ENCODE results near the gene DOCK2.
"Not testable (repeated sequence)": the region's sequence is repeated elsewhere in the genome, so short reads cannot be mapped to it uniquely, and the experiment has no call there.

Gene DOCK2

GRCh38 chr5:169827769-169828168 lies 190.7 kb downstream of the DOCK2 start:
- H3K4me3 ChIP-seq (replicated peaks in 1 of 2; ENCODE audit: low read depth in 2 of 2, low read length in 2 of 2): no peak overlapping the region
- no peak for TF ChIP-seq CTCF (IDR thresholded peaks at IDR 0.05; ENCODE audit: low read depth, low read length)
- DNase-seq (ENCODE audit: low read depth in 2 of 2): peak; percentile 20

- no peak for DNase-seq (ENCODE audit: low read depth in 2 of 2)
- TF ChIP-seq CTCF (IDR thresholded peaks at IDR 0.05; ENCODE audit: low read depth, low read length): no peak
- H3K4me3 ChIP-seq (replicated peaks in 1 of 2; ENCODE audit: low read depth in 2 of 2, low read length in 2 of 2): no peak overlapping the region
Observed at GRCh38 chr5:169828385-169828784, 191.3 kb downstream of the DOCK2 start.

GRCh38 chr5:169831331-169831730 lies 194.3 kb downstream of the DOCK2 start:
- no peak overlapping the region for H3K4me3 ChIP-seq (replicated peaks in 1 of 2; ENCODE audit: low read depth in 2 of 2, low read length in 2 of 2)

GRCh38 chr5:169832304-169832703 lies 195.2 kb downstream of the DOCK2 start:
- DNase-seq (ENCODE audit: low read depth in 2 of 2): no peak
- H3K4me3 ChIP-seq (replicated peaks in 1 of 2; ENCODE audit: low read depth in 2 of 2, low read length in 2 of 2): no peak overlapping the region
- no peak for TF ChIP-seq CTCF (IDR thresholded peaks at IDR 0.05; ENCODE audit: low read depth, low read length)

More at GRCh38 chr5:169831331-169831730, 194.3 kb downstream of the DOCK2 start:
- DNase-seq (ENCODE audit: low read depth in 2 of 2): no peak
- TF ChIP-seq CTCF (IDR thresholded peaks at IDR 0.05; ENCODE audit: low read depth, low read length): no peak

- no peak overlapping the region for H3K4me3 ChIP-seq (replicated peaks in 1 of 2; ENCODE audit: low read depth in 2 of 2, low read length in 2 of 2)
- no peak for DNase-seq (ENCODE audit: low read depth in 2 of 2)
- TF ChIP-seq CTCF (IDR thresholded peaks at IDR 0.05; ENCODE audit: low read depth, low read length): no peak
Observed at GRCh38 chr5:169832845-169833244, 195.8 kb downstream of the DOCK2 start.

- not testable (repeated sequence) for H3K4me3 ChIP-seq (replicated peaks in 1 of 2; ENCODE audit: low read depth in 2 of 2, low read length in 2 of 2)
- DNase-seq (ENCODE audit: low read depth in 2 of 2): peak; percentile 59 to 79
Observed at GRCh38 chr5:169833681-169834292, 196.7 kb downstream of the DOCK2 start.

- peak in 1 of 2 donors; percentile 10 for DNase-seq (ENCODE audit: low read depth in 2 of 2)
Observed at GRCh38 chr5:169834540-169834939, 197.5 kb downstream of the DOCK2 start.

GRCh38 chr5:169836835-169837536 lies 199.9 kb downstream of the DOCK2 start:
- no peak overlapping the region for H3K4me3 ChIP-seq (replicated peaks in 1 of 2; ENCODE audit: low read depth in 2 of 2, low read length in 2 of 2)
- no peak for TF ChIP-seq CTCF (IDR thresholded peaks at IDR 0.05; ENCODE audit: low read depth, low read length)
- no peak for DNase-seq (ENCODE audit: low read depth in 2 of 2)

More at GRCh38 chr5:169834540-169834939, 197.5 kb downstream of the DOCK2 start:
- H3K4me3 ChIP-seq (replicated peaks in 1 of 2; ENCODE audit: low read depth in 2 of 2, low read length in 2 of 2): not testable (repeated sequence)

All from cardiac fibroblast (primary cell).